ENCODE data around the gene PER1. TPM values are rescaled to one million over a fixed set of nuclear protein-coding genes. Genes with fewer than 3 reads are reported as not detected.

PER1 gene
- total and polyA plus RNA-seq, 9 of the 15 experiments (the other 6 are each of a cell fraction or from before 2014, with no cell fraction given), result 0.13 to 26.0 (median 3.4) TPM

DNA sequence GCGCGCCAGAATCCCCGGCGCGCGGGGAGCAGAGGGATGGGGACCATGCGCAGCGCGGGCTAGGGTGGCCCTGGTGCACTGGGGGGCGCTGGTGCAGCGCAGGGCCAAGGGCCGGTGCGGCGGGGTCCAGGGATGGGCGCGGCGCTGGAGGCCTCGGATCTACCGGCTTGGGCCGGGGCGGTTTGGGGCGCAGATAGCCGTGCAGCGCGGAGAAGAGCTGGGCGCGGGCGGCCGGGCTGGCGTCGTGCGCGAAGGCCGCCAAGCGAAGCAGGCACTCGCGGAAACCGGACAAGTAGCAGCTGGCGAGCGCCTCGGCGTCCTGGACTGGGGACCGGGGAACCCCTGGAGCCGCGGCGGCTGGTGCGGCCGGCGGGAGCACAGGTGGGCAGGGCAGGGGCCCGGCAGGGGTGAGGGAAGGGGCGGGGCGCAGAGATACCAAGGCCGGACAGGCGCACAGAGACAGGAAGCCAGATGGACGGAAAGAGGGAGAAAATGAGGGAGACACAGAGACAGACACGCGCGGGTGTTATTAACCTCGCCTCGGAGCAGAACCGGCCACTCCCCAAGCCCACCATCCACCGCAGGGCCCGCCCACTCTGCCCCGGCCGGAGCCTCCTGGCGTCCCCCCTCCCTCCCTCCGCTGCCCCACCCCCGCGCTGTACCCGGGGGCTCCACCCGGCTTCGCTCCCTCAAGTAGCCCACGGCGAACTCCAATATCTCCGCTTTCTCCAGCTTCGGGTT, 30.4 kb downstream of the PER1 start (continued):
- TF ChIP-seq, protein P1, sequence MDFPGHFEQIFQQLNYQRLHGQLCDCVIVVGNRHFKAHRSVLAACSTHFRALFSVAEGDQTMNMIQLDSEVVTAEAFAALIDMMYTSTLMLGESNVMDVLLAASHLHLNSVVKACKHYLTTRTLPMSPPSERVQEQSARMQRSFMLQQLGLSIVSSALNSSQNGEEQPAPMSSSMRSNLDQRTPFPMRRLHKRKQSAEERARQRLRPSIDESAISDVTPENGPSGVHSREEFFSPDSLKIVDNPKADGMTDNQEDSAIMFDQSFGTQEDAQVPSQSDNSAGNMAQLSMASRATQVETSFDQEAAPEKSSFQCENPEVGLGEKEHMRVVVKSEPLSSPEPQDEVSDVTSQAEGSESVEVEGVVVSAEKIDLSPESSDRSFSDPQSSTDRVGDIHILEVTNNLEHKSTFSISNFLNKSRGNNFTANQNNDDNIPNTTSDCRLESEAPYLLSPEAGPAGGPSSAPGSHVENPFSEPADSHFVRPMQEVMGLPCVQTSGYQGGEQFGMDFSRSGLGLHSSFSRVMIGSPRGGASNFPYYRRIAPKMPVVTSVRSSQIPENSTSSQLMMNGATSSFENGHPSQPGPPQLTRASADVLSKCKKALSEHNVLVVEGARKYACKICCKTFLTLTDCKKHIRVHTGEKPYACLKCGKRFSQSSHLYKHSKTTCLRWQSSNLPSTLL (IDR thresholded peaks at IDR 0.05), result no peak
- TF ChIP-seq ELK3 (CRISPR knock-in tag; IDR thresholded peaks at IDR 0.05), result no peak
- TF ChIP-seq POLR3A (IDR thresholded peaks at IDR 0.05; ENCODE audit: borderline replicate concordance, extremely low read depth, insufficient read depth, insufficient read length), result no peak
- no peak for TF ChIP-seq FOXP4 (CRISPR knock-in tag; IDR thresholded peaks at IDR 0.05; ENCODE audit: borderline replicate concordance)
- TF ChIP-seq ZNF239 (CRISPR knock-in tag; IDR thresholded peaks at IDR 0.05), result no peak
- TF ChIP-seq, protein P2, sequence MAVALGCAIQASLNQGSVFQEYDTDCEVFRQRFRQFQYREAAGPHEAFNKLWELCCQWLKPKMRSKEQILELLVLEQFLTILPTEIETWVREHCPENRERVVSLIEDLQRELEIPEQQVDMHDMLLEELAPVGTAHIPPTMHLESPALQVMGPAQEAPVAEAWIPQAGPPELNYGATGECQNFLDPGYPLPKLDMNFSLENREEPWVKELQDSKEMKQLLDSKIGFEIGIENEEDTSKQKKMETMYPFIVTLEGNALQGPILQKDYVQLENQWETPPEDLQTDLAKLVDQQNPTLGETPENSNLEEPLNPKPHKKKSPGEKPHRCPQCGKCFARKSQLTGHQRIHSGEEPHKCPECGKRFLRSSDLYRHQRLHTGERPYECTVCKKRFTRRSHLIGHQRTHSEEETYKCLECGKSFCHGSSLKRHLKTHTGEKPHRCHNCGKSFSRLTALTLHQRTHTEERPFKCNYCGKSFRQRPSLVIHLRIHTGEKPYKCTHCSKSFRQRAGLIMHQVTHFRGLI (CRISPR knock-in tag; IDR thresholded peaks at IDR 0.05), result no peak
- TF ChIP-seq ZNF12 (CRISPR knock-in tag; IDR thresholded peaks at IDR 0.05), result no peak
- TF ChIP-seq ARNT (IDR thresholded peaks at IDR 0.05), result no peak
- TF ChIP-seq, protein P3, sequence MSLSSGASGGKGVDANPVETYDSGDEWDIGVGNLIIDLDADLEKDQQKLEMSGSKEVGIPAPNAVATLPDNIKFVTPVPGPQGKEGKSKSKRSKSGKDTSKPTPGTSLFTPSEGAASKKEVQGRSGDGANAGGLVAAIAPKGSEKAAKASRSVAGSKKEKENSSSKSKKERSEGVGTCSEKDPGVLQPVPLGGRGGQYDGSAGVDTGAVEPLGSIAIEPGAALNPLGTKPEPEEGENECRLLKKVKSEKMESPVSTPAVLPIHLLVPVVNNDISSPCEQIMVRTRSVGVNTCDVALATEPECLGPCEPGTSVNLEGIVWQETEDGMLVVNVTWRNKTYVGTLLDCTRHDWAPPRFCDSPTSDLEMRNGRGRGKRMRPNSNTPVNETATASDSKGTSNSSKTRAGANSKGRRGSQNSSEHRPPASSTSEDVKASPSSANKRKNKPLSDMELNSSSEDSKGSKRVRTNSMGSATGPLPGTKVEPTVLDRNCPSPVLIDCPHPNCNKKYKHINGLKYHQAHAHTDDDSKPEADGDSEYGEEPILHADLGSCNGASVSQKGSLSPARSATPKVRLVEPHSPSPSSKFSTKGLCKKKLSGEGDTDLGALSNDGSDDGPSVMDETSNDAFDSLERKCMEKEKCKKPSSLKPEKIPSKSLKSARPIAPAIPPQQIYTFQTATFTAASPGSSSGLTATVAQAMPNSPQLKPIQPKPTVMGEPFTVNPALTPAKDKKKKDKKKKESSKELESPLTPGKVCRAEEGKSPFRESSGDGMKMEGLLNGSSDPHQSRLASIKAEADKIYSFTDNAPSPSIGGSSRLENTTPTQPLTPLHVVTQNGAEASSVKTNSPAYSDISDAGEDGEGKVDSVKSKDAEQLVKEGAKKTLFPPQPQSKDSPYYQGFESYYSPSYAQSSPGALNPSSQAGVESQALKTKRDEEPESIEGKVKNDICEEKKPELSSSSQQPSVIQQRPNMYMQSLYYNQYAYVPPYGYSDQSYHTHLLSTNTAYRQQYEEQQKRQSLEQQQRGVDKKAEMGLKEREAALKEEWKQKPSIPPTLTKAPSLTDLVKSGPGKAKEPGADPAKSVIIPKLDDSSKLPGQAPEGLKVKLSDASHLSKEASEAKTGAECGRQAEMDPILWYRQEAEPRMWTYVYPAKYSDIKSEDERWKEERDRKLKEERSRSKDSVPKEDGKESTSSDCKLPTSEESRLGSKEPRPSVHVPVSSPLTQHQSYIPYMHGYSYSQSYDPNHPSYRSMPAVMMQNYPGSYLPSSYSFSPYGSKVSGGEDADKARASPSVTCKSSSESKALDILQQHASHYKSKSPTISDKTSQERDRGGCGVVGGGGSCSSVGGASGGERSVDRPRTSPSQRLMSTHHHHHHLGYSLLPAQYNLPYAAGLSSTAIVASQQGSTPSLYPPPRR (CRISPR knock-in tag; IDR thresholded peaks at IDR 0.05; ENCODE audit: borderline replicate concordance), result no peak
- TF ChIP-seq ZNF23 (CRISPR knock-in tag; IDR thresholded peaks at IDR 0.05), result peak; percentile 86
- no peak for TF ChIP-seq THRA (IDR thresholded peaks at IDR 0.05)
- peak; percentile 52 to 83 for TF ChIP-seq MAZ (CRISPR knock-in tag; conservative IDR thresholded peaks at IDR 0.05 in 1 of 2, IDR thresholded peaks at IDR 0.05 in 1 of 2)

Data from K562 (cell line).